ENCODE measurements around the gene C17orf78. TPM values are rescaled to one million over a fixed set of nuclear protein-coding genes. Genes with fewer than 3 reads are reported as not detected.
"Not testable (repeated sequence)": the region's sequence is repeated elsewhere in the genome, so short reads cannot be mapped to it uniquely, and the experiment has no call there.

C17orf78 gene
- total and polyA plus RNA-seq, 9 donors, result 0.16 to 0.88 (median 0.29) TPM; not detected in 6

DNA sequence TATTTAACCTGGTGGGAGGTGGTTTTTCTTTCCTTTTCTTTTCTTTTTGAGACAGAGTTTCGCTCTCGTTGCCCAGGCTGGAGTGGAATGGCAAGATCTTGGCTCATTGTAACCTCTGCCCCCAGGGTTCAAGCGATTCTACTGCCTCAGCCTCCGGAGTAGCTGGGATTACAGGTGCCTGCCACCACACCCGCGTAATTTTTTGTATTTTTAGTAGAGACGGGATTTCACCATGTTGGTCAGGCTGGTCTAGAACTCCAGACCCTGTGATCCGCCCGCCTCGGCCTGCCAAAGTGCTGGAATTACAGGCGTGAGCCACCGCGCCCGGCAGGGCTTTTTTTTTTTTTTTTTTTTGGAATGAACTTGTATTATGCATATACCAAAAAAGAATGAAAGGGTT is 29.7 kb downstream of the C17orf78 start:
- not testable (repeated sequence) for H3K36me3 ChIP-seq (ENCODE audit: control insufficient read depth, insufficient read depth, low read length); DNase-seq; H3K9me3 ChIP-seq (replicated peaks; ENCODE audit: control insufficient read depth, low read depth, low read length); H3K27ac ChIP-seq (ENCODE audit: low read length); H3K27me3 ChIP-seq (ENCODE audit: control insufficient read depth, insufficient read depth, low read length)
- Histone ChIP-seq H3K4me3 (ENCODE audit: low read length) (peak overlapping the region; percentile 96), H3K4me1 (ENCODE audit: control insufficient read depth, insufficient read depth, low read length) (peaks cover 11% of the 10 kb centered on the region)
- 77% methylated on average over 4 of the region's 14 CpGs for WGBS (ENCODE audit: insufficient coverage)

DNA sequence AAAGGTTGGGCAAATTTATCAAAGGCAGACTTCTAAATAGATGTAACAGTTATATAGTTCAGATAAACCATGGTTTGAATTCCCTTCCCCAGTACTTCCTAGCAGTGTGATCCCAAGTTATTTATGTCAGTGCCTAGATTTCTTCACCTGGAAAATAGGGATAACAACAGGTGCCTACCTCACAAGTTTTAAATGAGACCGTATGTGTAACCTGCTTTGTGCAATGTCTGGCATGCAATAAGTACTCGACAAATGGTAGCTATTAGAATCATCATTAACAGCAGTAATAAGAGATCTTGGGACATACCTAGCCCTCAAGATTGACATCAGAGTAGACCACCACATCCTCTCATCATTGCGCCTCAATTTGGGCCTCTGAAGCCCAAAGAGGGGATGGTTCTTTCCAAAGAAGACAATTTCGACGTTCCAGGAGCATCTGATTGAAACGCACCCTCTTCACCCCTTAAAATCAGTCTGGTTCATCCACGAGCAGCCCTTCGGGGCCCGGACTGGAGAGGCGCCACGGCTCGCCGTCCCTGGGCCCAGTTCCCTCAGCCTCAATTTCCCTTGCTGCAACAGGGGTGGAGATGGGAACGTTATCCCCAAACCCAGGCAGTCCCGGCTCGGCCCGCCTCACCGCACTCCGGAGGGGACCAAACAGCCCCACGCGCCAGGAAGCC is 30.3 kb downstream of the C17orf78 start:
- peak overlapping the region; percentile 90 for H3K27ac ChIP-seq (ENCODE audit: low read length)
- peak; percentile 3 for DNase-seq
- WGBS (ENCODE audit: insufficient coverage), result 0% methylated on average over 12 of the region's 21 CpGs

DNA sequence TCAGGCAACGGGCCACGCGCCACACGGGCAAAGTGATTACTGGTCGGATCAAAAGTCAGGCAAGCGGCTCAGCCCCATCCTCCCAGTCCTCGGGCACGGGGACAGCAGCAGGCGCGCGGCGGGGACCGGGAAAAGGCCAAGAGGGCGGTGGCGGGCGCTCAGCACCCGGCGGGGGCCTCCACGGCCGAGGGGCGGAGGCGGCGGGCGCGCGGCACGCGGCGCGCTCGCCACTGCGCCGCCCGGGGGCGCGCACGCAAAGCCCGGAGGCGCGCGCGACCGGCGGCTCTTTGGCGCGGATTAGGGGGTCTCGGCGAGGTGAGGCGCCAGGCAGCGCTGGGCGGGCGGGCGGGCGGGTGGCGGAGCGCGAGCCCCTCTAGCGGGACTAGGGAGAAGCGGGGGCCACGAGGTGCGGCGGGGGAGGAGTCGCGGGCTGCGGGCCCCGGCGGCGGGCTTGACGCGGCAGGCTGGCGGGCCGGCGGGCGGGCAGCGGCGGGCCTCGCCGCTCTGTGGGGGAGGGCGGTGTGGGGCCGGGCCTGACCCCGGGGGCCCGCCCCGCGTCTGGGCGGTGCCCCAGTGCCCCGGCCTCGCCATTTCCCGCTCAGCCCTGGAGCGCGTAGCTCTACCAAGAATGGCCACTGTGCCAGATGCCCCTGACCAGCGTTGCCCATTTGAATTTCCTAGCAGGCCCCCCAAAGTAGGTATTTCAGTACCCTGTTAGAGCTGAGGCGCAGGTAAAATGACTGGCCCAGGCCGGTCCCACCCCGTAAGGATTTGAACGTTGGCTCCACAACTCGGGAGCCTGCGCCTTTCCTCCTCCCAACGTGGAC is 31.1 kb downstream of the C17orf78 start, which contains the start of the genes ACACA and TADA2A:
TSS of gene ACACA (minus strand) at position 202 of the 827 bp plus-strand sequence. CDS start 537 bp downstream, outside the sequence.
TSS of gene TADA2A (plus strand) at position 252 of the 827 bp plus-strand sequence. CDS start 4,480 bp downstream, outside the sequence.
- peaks cover 11% of the 10 kb centered on the region for H3K4me1 ChIP-seq (ENCODE audit: control insufficient read depth, insufficient read depth, low read length)
- peak; percentile 87 for DNase-seq
- no peaks in the 10 kb centered on the region for H3K9me3 ChIP-seq (replicated peaks; ENCODE audit: control insufficient read depth, low read depth, low read length)
- no peaks in the 10 kb centered on the region for H3K27me3 ChIP-seq (ENCODE audit: control insufficient read depth, insufficient read depth, low read length)
- peak within 1 kb of the TSS; percentile 92 for H3K27ac ChIP-seq (ENCODE audit: low read length)
- under 1% methylated on average over 89 of the region's 98 CpGs for WGBS (ENCODE audit: insufficient coverage)
- peak within 1 kb of the TSS; percentile 96 for H3K4me3 ChIP-seq (ENCODE audit: low read length)
- H3K36me3 ChIP-seq (ENCODE audit: control insufficient read depth, insufficient read depth, low read length), result peaks cover 9% of the 10 kb centered on the region

More for the DNA sequence above, 30.3 kb downstream of the C17orf78 start:
- Histone ChIP-seq H3K4me1 (ENCODE audit: control insufficient read depth, insufficient read depth, low read length) (peaks cover 11% of the 10 kb centered on the region), H3K36me3 (ENCODE audit: control insufficient read depth, insufficient read depth, low read length) (peaks cover 4% of the 10 kb centered on the region), H3K27me3 (ENCODE audit: control insufficient read depth, insufficient read depth, low read length) (no peaks in the 10 kb centered on the region), H3K4me3 (ENCODE audit: low read length) (peak overlapping the region; percentile 96), H3K9me3 (replicated peaks; ENCODE audit: control insufficient read depth, low read depth, low read length) (no peaks in the 10 kb centered on the region)

DNA sequence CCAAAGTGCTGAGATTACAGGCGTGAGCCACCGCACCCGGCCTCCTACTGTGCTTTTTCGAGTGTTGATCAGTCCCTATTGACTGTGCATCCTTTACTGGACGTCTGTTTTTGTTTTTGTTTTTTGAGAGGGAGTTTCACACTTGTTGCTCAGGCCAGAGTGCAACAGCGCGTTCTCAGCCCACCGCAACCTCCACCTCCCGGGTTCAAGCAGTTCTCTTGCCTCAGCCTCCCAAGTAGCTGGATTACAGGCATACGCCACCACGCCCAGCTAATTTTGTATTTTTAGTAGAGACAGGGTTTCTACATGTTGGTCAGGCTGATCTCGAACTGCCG is 32.3 kb downstream of the C17orf78 start:
- WGBS (ENCODE audit: insufficient coverage), result 89% methylated on average over 9 of the region's 13 CpGs
- H3K4me1 ChIP-seq (ENCODE audit: control insufficient read depth, insufficient read depth, low read length), result peaks cover 11% of the 10 kb centered on the region
- peaks cover 20% of the 10 kb centered on the region for H3K36me3 ChIP-seq (ENCODE audit: control insufficient read depth, insufficient read depth, low read length)
- not testable (repeated sequence) for H3K27me3 ChIP-seq (ENCODE audit: control insufficient read depth, insufficient read depth, low read length); H3K27ac ChIP-seq (ENCODE audit: low read length); DNase-seq; H3K4me3 ChIP-seq (ENCODE audit: low read length); H3K9me3 ChIP-seq (replicated peaks; ENCODE audit: control insufficient read depth, low read depth, low read length)

DNA sequence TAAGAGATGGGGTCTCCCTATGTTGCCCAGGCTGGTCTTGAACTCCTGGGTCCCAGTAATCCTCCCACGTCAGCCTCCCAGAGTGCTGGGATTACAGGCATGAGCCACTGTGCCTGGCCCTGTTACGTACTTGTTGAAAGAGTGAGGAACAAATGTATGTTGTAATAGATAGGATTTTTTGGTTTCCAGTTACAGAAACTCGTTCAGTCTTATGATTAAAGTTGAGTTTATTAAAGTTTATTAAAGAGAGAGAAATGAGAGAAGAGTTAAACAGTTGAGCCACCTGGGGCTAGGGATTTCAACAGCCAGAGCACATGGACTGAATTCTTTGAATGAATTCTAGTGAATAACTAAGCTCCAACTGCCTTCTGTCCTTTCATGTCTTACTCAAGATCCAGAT is 34.6 kb downstream of the C17orf78 start:
- no peak overlapping the region for H3K27ac ChIP-seq (ENCODE audit: low read length)

DNA sequence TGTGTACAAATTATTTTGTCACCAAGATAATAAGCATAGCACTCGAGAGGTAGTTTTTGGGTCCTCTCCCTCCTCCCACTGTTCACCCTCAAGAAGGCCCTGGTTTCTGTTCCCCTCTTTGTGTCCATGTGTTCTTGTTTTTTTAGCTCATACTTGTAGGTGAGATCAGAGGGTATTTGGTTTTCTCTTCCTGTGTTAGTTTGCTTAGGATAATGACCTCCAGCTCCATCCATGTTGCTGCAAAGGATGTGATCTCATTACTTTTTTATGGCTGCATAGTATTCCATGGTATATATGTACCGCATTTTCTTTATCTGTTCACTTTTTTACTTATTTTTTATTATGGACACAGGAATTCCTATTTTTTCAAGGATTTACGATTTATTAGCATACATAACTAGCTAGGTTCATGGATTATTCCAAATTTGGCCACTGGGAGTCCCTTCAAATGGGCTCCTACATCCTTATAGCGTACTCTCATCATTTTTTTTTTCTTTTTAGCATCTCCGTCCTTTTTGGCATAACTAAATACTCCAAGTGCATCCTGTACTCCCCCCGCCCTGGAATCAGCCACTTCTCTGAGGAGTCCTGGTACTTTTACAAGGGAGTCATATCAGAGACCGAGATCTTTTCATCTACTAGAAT is 38.2 kb downstream of the C17orf78 start:
- peaks cover 40% of the 10 kb centered on the region for H3K36me3 ChIP-seq (ENCODE audit: control insufficient read depth, insufficient read depth, low read length)

More for the DNA sequence above, 34.6 kb downstream of the C17orf78 start:
- Histone ChIP-seq H3K27me3 (ENCODE audit: control insufficient read depth, insufficient read depth, low read length) (no peaks in the 10 kb centered on the region), H3K36me3 (ENCODE audit: control insufficient read depth, insufficient read depth, low read length) (peaks cover 34% of the 10 kb centered on the region), H3K4me3 (ENCODE audit: low read length) (no peak overlapping the region), H3K9me3 (replicated peaks; ENCODE audit: control insufficient read depth, low read depth, low read length) (no peaks in the 10 kb centered on the region), H3K4me1 (ENCODE audit: control insufficient read depth, insufficient read depth, low read length) (peaks cover 8% of the 10 kb centered on the region)
- DNase-seq, result no peak
- WGBS (ENCODE audit: insufficient coverage), result 92% methylated on average over 3 of the region's 3 CpGs

DNA sequence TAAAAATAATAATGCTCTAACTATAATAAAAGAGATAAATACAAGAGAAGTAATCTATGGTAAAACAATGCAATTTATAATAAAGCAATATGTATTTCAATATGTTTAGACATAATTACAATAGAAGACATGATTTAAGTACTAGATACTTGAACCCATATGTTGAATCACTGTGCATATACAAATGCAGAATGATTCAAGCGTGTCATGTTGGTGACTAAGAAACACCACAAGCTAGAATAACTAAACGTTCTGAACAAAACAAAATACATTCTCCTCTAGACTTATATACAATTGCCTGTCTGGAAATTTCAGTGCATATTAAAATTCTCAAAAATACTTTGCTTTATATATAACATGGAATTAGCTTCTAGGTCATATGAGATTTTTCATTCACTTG is 42.1 kb downstream of the C17orf78 start:
- H3K4me1 ChIP-seq (ENCODE audit: control insufficient read depth, insufficient read depth, low read length), result no peaks in the 10 kb centered on the region
- DNase-seq, result no peak
- H3K9me3 ChIP-seq (replicated peaks; ENCODE audit: control insufficient read depth, low read depth, low read length), result no peaks in the 10 kb centered on the region
- H3K36me3 ChIP-seq (ENCODE audit: control insufficient read depth, insufficient read depth, low read length), result peaks cover 34% of the 10 kb centered on the region
- no CpG with 5 or more reads among the region's 2 CpGs for WGBS (ENCODE audit: insufficient coverage)
- H3K27ac ChIP-seq (ENCODE audit: low read length), result no peak overlapping the region
- H3K27me3 ChIP-seq (ENCODE audit: control insufficient read depth, insufficient read depth, low read length), result no peaks in the 10 kb centered on the region
- H3K4me3 ChIP-seq (ENCODE audit: low read length), result no peak overlapping the region

More for the DNA sequence above, 38.2 kb downstream of the C17orf78 start:
- Histone ChIP-seq H3K4me1 (ENCODE audit: control insufficient read depth, insufficient read depth, low read length) (no peaks in the 10 kb centered on the region), H3K4me3 (ENCODE audit: low read length) (no peak overlapping the region), H3K9me3 (replicated peaks; ENCODE audit: control insufficient read depth, low read depth, low read length) (no peaks in the 10 kb centered on the region), H3K27me3 (ENCODE audit: control insufficient read depth, insufficient read depth, low read length) (no peaks in the 10 kb centered on the region), H3K27ac (ENCODE audit: low read length) (no peak overlapping the region)
- no peak for DNase-seq
- WGBS (ENCODE audit: insufficient coverage), result no CpG with 5 or more reads among the region's 7 CpGs

DNA sequence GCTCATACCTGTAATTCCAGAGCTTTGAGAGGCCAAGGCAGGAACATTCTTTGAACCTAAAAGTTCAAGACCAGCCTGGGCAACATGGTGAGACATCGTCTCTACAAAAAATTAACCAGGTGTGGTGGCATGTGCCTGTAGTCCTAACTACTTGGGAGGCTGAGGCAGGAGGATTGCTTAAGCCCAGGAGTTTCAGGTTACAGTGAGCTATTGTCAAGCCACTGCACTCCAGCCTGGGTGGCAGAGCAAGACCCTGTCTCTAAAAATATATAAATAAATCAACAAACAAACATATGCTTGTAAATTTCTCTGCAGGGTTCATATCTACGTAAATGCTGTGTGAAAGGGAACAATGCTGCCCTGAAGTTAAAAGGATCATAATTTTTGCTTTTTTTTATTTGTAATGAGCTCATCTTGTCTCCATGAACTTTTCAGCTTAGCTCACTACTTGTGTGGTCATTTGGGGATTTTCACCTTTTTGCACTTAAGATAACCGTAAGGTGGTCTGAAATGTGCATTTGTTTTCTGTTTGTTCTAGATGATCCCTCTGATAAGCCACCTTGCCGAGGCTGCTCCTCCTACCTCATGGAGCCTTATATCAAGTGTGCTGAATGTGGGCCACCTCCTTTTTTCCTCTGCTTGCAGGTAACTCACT is 47.3 kb downstream of the C17orf78 start:
- Histone ChIP-seq H3K9me3 (replicated peaks; ENCODE audit: control insufficient read depth, low read depth, low read length) (no peaks in the 10 kb centered on the region), H3K4me3 (ENCODE audit: low read length) (no peak overlapping the region), H3K27ac (ENCODE audit: low read length) (no peak overlapping the region), H3K27me3 (ENCODE audit: control insufficient read depth, insufficient read depth, low read length) (no peaks in the 10 kb centered on the region), H3K4me1 (ENCODE audit: control insufficient read depth, insufficient read depth, low read length) (no peaks in the 10 kb centered on the region), H3K36me3 (ENCODE audit: control insufficient read depth, insufficient read depth, low read length) (peaks cover 46% of the 10 kb centered on the region)
- DNase-seq, result no peak
- 88% methylated on average over 1 of the region's 4 CpGs for WGBS (ENCODE audit: insufficient coverage)

DNA sequence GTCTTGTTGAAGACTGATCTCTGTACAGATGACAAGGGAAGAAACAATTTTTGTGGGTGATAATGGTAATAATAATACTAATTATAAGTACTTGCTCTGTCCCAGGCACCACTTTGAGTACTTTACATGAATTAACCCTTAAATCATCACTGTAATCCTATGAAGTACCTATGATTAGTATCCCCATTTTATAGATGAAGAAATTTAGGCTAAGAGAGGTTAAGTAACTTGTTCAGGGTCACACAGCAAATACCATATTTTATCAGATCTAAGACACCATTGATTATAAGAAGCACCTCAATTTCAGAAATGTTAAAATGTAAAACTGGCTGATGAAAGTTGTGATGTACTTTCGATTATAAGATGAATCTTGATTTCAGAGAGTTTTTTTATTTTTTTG is 49.5 kb downstream of the C17orf78 start:
- no CpG with 5 or more reads among the region's 1 CpG for whole genome bisulfite sequencing (ENCODE audit: insufficient coverage)
- no peak overlapping the region for H3K27ac ChIP-seq (ENCODE audit: low read length)
- H3K9me3 ChIP-seq (replicated peaks; ENCODE audit: control insufficient read depth, low read depth, low read length), result no peaks in the 10 kb centered on the region
- H3K4me3 ChIP-seq (ENCODE audit: low read length), result no peak overlapping the region
- H3K27me3 ChIP-seq (ENCODE audit: control insufficient read depth, insufficient read depth, low read length), result no peaks in the 10 kb centered on the region
- H3K4me1 ChIP-seq (ENCODE audit: control insufficient read depth, insufficient read depth, low read length), result no peaks in the 10 kb centered on the region
- no peak for DNase-seq
- peaks cover 44% of the 10 kb centered on the region for H3K36me3 ChIP-seq (ENCODE audit: control insufficient read depth, insufficient read depth, low read length)
